Chondrocyte (in vitro differentiated cells): Measurements from ENCODE around the gene FKBP5. TPM values are rescaled to one million over a fixed set of nuclear protein-coding genes. Genes with fewer than 3 reads are reported as not detected.

Experiments used
- DNase-seq: peaks from one replicate; pipeline ENCODE4 v3.0.0; 2021; ENCODE audit warnings: mixed read lengths, low spot score
- H3K27ac Mint-ChIP-seq: one replicate; pipeline ENCODE4 v1.8.0; 2021; ENCODE audit warnings: mild to moderate bottlenecking, moderate library complexity, mixed read lengths; ENCODE audit not compliant: unreplicated experiment
- H3K27me3 Mint-ChIP-seq: 2 replicates; pipeline ENCODE4 v1.8.0; 2021; ENCODE audit warnings: low read depth, mixed read lengths
- H3K36me3 Mint-ChIP-seq: 2 replicates; pipeline ENCODE4 v1.8.0; 2021; ENCODE audit warnings: low read depth, mixed read lengths
- H3K4me1 Mint-ChIP-seq: 2 replicates; pipeline ENCODE4 v1.8.0; 2021; ENCODE audit warnings: low read depth, mild to moderate bottlenecking, mixed read lengths
- H3K4me3 Mint-ChIP-seq: one replicate; pipeline ENCODE4 v1.8.0; 2021; ENCODE audit warnings: mild to moderate bottlenecking, moderate library complexity, mixed read lengths; ENCODE audit not compliant: unreplicated experiment
- H3K9me3 Mint-ChIP-seq: 2 replicates; pipeline ENCODE4 v1.8.0; 2021; ENCODE audit warnings: low read depth, mixed read lengths
- CTCF ChIP-seq: fragments of 200-600 bp; sonication (generic); IDR thresholded peaks from 2 replicates; pipeline ENCODE4 v1.5.0; 2021; ENCODE audit warnings: antibody characterized with exemption, mild to moderate bottlenecking, moderate library complexity
- total RNA-seq: library from RNA; stranded (reverse); gene quantifications from 3 replicates; pipeline ENCODE4 v1.2.1, GENCODE V29; 2021

Gene FKBP5
- total RNA-seq, 1 donor from 2014 or later = 143 TPM

GRCh38 chr6:35586542-35586941 lies 102.2 kb downstream of the FKBP5 start:
- H3K27me3 Mint-ChIP-seq = no peaks in the 10 kb centered on the region
- H3K27ac Mint-ChIP-seq = peak overlapping the region; percentile 71
- peaks cover 65% of the 10 kb centered on the region for H3K4me1 Mint-ChIP-seq
- H3K9me3 Mint-ChIP-seq = no peaks in the 10 kb centered on the region
- no peak for TF ChIP-seq CTCF
- no peak for DNase-seq
- H3K4me3 Mint-ChIP-seq = no peak overlapping the region
- peaks cover 29% of the 10 kb centered on the region for H3K36me3 Mint-ChIP-seq

GRCh38 chr6:35585658-35586057 lies 103.1 kb downstream of the FKBP5 start:
- TF ChIP-seq CTCF = no peak
- H3K27me3 Mint-ChIP-seq = no peaks in the 10 kb centered on the region
- H3K36me3 Mint-ChIP-seq = peaks cover 29% of the 10 kb centered on the region
- peaks cover 56% of the 10 kb centered on the region for H3K4me1 Mint-ChIP-seq
- no peak overlapping the region for H3K27ac Mint-ChIP-seq
- no peak for DNase-seq
- H3K9me3 Mint-ChIP-seq = no peaks in the 10 kb centered on the region
- H3K4me3 Mint-ChIP-seq = no peak overlapping the region

GRCh38 chr6:35583893-35584688 lies 104.6 kb downstream of the FKBP5 start:
- H3K27ac Mint-ChIP-seq = peak overlapping the region; percentile 61
- peak; percentile 97 for TF ChIP-seq CTCF
- no peak for DNase-seq
- H3K4me1 Mint-ChIP-seq = peaks cover 40% of the 10 kb centered on the region
- no peak overlapping the region for H3K4me3 Mint-ChIP-seq
- H3K9me3 Mint-ChIP-seq = no peaks in the 10 kb centered on the region
- H3K27me3 Mint-ChIP-seq = no peaks in the 10 kb centered on the region
- H3K36me3 Mint-ChIP-seq = peaks cover 24% of the 10 kb centered on the region

GRCh38 chr6:35582315-35582714 lies 106.4 kb downstream of the FKBP5 start:
- no peak overlapping the region for H3K4me3 Mint-ChIP-seq
- TF ChIP-seq CTCF = no peak
- DNase-seq = no peak
- H3K36me3 Mint-ChIP-seq = peaks cover 24% of the 10 kb centered on the region
- H3K27ac Mint-ChIP-seq = no peak overlapping the region
- no peaks in the 10 kb centered on the region for H3K9me3 Mint-ChIP-seq
- H3K27me3 Mint-ChIP-seq = no peaks in the 10 kb centered on the region
- H3K4me1 Mint-ChIP-seq = peaks cover 37% of the 10 kb centered on the region

- H3K27me3 Mint-ChIP-seq = no peaks in the 10 kb centered on the region
- peaks cover 24% of the 10 kb centered on the region for H3K36me3 Mint-ChIP-seq
- DNase-seq = no peak
- peaks cover 30% of the 10 kb centered on the region for H3K4me1 Mint-ChIP-seq
- peak overlapping the region; percentile 36 for H3K27ac Mint-ChIP-seq
- no peak for TF ChIP-seq CTCF
- H3K4me3 Mint-ChIP-seq = no peak overlapping the region
- no peaks in the 10 kb centered on the region for H3K9me3 Mint-ChIP-seq
These were observed 107.1 kb downstream of the FKBP5 start for GRCh38 chr6:35581633-35582032.
